Stimulated activated CD8-positive, alpha-beta memory T cell treated with anti-CD3 and anti-CD28 coated beads, Interleukin-15, amount 100 ng/mL, for 1 hour (primary cell): Measurements from ENCODE around the gene OR51I1.

Experiments
- DNase-seq: peaks from one replicate; pipeline ENCODE4 v3.0.0-alpha.2; 2020; ENCODE audit warnings: low read depth

Gene OR51I1, protein sequence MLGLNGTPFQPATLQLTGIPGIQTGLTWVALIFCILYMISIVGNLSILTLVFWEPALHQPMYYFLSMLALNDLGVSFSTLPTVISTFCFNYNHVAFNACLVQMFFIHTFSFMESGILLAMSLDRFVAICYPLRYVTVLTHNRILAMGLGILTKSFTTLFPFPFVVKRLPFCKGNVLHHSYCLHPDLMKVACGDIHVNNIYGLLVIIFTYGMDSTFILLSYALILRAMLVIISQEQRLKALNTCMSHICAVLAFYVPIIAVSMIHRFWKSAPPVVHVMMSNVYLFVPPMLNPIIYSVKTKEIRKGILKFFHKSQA

DNA sequence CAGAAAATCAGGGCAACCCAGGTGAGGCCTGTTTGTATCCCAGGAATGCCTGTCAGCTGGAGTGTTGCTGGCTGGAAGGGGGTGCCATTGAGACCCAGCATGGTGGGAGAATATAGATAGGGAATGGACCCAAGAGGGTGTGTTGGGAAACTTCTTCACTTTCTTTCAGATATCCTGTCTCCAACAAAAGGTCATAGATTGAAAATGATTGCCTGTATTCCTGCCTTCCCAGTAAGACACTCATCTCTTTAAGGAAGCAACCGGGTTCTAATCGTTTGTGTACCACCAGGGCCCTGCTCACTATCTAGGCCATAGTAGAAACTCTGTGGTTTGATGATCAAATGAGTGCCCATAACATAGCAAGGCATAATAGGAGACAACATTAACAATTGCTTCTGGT lies at the start of gene OR51I1:
Gene OR51I1, minus strand, starts transcription at position 101 of the 400 bp plus-strand sequence. Its CDS starts 0 bp downstream, at position 101.
- DNase-seq = no peak

DNA sequence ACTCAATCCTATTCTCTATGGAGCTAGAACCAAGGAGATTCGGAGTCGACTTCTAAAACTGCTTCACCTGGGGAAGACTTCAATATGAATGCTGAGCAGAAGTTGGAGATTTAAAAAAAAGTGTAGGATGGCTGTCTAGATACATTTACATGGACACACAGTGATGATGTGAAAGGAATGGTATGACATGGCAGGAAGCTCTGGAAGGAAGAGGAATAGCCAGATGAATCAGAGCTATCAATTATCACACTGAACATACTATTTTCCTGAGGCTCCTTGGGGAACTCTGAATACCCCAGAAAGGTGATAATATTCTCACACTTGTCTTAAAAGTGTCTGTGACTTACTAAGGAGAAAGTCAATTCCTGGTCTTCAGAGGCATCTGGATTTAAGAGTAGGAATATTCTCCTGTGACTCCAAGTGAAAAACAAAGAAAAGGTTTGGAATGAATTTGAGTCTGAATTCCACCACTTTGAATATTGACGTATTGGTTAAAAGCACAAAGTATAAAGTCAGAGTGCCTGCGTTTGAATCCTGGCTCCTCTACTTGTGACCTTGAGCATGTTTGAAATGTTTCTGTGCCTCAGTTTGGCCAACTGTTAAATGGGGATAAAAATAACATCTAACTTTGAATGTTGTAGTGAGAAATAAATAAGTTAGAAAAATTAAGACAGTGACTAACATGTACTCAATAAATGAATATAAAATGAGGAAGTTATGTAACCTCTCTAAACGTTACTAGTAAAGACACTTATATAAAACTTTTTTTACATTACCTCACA lies 48.5 kb upstream of the OR51I1 start:
- no peak for DNase-seq

DNA sequence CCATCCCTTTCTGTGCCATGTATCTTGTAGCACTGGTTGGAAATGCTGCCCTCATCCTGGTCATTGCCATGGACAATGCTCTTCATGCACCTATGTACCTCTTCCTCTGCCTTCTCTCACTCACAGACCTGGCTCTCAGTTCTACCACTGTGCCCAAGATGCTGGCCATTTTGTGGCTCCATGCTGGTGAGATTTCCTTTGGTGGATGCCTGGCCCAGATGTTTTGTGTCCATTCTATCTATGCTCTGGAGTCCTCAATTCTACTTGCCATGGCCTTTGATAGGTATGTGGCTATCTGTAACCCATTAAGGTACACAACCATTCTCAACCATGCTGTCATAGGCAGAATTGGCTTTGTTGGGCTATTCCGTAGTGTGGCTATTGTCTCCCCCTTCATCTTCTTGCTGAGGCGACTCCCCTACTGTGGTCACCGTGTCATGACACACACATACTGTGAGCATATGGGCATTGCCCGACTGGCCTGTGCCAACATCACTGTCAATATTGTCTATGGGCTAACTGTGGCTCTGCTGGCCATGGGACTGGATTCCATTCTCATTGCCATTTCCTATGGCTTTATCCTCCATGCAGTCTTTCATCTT lies 47.6 kb upstream of the OR51I1 start:
- no peak for DNase-seq

DNA sequence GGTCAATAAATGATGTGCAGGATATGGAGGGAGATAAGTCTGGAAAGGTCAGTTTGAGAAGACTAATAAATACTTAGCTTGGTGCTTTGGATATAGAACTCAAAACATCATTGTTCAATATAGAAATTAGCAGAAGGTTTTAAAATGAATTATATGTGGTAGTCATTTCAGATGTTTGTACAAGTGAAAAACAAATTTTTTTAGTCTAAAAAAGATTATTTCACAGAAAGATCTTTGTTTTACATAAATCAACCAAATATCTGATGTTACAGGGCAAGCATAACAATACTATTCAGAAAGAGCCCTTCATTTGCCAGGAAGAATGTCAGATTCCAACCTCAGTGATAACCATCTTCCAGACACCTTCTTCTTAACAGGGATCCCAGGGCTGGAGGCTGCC lies 47.1 kb upstream of the OR51I1 start, which contains the start of gene OR52D1:
Gene OR52D1, plus strand, starts transcription at position 301 of the 400 bp plus-strand sequence. Its CDS starts 22 bp downstream, at position 323.
- DNase-seq = no peak

DNA sequence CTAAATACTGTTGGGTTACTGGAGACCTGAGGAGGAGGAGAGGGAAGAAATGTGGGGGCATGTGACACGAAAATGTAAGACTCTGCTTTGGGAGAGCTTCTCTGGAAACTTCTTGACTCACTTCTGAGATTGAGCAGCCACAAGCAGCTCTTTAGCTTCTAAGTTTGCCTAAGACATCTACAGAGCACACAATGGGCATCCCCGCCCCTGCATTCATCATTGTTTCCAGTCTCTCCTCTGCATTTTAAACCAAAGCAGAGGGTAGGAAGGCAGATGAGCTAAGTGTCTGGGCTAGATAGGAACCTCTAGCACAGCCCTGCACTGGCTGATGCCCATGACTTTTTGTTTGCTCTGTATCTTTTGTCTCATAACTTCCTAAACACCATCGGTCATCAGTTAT lies 45.1 kb upstream of the OR51I1 start:
- no peak for DNase-seq

DNA sequence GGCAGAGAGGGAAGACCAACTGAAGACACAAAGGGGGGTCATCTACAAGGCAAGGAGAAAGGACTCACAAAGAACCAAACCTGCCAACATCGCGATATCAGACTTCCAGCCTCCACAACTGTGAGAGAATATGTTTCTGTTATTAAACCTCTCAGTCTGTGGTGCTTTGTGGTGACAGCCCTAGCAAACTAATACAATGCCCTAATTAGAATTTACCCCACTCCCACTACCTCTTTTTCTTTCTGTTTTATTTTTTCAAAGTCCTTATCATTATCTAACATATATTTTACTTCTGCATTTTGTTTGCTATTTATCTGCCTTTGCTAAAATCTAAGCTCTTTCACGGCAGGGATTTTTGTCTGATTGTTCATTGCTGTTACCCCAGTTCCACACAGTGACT lies 44.7 kb upstream of the OR51I1 start:
- no peak for DNase-seq

DNA sequence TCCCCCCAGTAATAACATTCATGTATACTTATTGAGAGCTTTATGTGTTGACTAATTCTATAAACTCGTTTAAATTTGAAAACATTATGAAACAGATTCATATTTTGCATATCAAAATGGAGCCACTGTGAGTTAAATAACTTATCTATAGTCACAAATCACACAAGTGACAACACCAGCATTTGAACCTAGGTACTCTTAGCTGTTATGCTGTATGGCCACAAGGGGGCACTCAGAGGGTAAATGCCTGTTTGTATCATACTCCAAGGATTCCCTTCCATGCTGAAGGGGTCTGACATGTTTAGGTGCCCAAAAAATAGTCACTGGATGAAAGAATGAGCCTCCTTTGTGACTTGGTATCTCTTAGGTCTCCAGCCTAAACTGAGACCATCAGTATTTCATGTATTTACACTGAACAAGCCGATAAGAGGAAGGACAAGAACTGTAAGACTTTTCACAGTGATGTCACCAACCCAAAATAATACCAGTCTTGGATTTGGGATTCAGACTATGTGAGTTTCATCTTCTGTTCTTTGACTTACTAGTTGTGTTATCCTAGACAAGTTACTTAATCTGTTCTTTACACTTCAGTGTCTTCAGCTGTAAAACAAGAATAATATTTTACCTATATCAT lies 35.0 kb upstream of the OR51I1 start:
- DNase-seq = peak; percentile 4

DNA sequence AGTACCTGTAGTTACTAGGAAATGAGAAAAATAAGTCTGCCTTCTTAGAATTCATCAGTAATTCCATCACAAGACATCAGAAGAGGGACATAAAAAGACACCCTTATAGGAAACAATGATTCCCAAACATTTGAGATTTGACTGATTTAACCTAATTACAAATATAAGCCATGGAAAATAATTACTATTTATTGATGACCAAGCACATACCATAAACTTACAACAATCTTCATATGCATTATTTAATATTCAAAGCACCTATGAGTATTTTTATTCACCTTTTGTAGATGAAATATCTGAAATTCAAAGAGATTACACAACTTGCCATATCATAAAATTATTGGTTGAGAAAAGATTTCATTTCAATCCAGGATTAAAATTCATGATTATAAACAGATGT lies 32.6 kb upstream of the OR51I1 start:
- DNase-seq = no peak

DNA sequence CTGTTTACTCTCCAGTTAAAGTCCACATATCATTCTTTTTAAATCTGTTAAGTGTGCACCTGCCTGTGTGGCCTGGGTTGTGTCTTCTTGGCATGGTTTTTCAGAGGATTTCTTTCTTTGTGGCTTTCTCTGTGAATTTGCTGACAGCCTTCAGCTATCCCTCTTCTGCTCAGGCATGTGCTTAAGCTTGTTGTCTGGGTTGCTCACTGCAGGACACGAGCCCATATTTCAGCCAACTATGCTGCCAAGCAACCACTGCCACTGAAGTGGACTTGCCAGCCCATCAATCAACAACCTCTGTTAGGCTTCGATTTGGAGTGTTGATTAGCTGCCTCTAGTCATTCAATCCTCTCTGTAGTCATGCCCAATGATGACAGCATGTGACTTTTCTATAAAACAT lies 26.2 kb upstream of the OR51I1 start:
- no peak for DNase-seq

DNA sequence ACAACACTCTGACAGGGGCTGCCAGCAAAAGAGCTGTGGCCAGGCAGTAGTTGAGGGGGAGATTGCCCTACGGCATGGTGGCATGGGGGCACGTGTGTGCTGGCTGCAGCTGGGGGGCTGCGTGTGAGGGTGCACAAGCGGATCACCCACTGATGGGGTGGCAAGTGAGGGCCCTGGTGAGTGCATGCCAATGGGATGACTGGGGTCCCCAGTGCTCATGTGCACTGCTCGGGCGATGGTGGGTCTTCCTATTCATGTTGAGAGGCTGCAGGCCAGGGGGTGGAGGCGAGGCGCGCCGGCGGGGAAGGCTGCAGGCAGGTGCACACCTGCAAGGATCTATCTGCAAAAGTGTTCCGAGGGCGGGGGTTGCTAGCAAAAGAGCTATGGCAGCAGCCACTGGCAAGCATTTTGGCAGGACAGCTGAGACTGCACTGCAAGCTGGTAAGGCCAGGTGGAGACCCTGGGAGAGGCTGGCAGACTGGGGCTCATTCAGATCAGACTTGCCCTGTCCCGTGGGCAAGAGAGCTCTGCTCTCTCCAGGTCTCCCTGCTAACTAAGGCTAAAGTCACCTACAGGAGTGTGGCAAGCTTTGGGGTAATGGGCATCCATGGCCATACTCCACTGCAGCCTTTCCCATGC lies 19.8 kb upstream of the OR51I1 start:
- no peak for DNase-seq

DNA sequence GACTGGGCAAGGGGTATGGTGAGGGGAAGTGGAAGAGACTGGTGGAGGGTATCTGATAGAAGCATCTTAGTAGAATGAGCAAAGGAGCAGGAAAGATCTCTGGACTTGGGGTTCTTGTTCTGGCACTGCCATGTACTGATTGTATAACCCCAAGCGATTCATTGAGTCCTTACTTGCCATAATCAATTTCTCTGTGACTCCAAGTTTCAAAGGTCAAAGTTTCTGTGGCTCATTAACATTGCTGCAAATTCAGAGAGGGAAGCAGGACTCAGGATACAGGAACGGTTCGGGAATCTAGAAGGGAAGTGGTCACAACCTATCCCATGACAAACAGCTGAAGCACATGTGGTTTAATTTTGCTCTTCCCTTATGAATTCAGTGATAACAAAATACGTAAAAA lies 8.1 kb upstream of the OR51I1 start:
- DNase-seq = no peak

DNA sequence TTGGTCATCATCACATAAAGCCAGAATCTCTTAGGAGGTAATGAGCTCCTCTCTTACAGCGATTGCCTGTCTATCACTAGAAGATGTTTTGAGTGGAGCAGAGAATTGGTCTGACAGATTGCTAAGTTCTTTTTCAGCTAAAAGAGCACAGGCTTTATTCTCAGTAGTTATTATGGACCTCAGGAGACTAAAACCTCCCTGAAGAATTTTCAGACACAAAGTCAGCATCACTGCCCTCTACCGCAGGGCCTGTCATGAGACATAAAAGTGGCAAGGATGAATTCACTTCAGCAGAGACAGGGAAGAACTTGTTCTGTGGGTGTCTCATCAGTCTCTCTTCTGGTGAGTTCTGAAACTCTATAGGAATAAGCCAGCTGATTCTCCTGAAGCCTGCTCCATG lies 7.7 kb upstream of the OR51I1 start, which contains the start of gene OR51I2:
Gene OR51I2, plus strand, starts transcription at position 301 of the 400 bp plus-strand sequence. CDS start 4,166 bp downstream, outside the sequence.
- no peak for DNase-seq

DNA sequence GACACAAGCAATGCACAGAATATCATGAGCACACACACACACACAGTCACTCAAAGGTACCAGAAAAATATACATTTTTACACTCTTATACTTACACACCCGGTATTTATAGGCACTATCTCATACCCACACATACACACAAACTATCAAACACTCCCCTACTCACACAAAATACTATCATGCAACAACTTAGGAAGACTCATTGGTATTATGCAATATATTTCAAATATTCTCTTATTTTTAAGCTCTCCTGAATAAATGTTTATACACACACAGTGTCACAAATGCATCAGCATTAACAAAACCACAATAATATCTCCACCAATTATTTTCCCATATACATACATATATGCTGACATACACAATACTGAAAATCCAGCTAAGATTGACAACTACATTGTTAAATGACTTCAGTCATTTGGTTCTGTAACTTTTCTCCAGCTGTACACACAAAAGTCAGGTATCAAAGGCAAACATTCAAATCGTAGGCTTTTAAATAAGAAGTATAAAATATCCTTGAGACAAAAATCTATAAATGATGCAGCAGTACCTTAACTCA lies 2.6 kb upstream of the OR51I1 start:
- no peak for DNase-seq

DNA sequence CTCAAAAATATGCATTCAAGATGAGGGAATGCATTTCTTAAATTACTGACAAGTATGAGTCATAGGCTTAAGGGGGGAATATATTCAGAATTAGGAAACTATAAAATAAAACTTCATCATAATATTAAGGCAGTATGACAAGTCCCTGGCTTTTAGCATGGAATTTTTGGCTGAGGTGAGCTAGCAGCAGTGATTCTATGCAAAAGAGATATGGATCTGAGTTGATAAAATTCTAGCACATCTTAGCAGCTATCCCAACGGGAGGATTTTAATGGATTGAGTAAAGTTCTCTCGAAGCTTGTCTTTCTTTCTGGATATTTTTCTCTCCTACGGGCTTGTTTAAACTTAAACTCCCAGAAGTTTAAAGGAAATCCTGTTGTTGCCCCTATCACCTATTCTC lies 18.2 kb downstream of the OR51I1 start:
- DNase-seq = no peak

DNA sequence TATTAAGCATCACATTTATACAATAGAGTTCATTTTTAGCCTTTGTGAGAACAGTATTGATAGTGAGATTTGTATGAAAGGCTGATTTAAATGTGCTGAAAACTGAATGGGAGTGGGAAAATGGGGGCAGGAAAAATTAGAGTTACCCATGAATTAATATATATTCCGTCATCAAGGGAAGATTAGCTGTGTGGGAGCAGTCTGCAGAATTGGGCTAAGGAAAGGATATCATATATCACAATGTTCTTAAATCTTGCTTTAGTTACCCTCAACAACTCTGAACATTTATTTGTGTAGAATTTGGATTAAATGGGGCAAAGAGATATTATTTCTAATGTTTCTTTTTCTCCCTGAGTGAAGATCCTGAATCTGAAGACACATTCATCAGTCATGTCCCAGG lies 19.5 kb downstream of the OR51I1 start, which contains the start of gene OR51Q1:
Gene OR51Q1, plus strand, starts transcription at position 301 of the 400 bp plus-strand sequence. Its CDS starts 90 bp downstream, at position 391.
- no peak for DNase-seq

DNA sequence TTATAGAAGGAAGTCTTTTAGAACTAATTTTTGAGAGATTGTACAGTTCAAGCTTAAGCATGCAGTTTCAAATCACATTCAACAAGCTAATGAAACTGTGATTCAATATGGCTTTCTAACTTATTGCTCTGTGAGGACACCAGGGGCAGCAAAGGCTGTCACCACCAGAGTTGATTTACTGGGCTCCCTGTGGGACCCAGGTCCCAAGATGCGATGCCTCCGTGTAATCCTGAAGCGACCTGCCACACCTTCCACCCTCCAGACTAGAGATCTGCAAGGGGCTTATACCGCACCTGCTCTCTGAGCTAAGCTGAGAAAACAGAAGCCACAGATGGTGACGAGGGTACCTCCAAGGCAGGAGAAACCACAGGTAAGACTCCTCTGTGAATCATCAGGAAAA lies 20.3 kb downstream of the OR51I1 start:
- DNase-seq = no peak

DNA sequence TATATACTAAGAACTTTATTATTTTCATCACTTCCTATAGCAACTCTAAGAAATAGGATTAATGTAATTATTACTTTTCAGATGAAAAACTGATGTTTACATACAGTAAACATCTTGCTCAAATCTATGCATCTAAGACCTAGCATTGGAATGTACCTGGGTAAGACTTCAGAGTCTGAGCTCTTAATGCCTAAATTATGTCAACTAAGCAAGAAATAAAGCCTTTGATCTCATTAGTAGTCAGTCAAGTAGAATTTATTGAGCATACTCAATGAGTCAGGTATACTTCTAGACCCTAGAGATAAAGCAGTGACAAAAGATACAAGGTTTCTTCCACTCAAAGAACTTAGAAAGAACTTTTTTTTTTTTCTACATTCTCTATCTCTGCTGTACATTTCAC lies 36.1 kb downstream of the OR51I1 start:
- no peak for DNase-seq

DNA sequence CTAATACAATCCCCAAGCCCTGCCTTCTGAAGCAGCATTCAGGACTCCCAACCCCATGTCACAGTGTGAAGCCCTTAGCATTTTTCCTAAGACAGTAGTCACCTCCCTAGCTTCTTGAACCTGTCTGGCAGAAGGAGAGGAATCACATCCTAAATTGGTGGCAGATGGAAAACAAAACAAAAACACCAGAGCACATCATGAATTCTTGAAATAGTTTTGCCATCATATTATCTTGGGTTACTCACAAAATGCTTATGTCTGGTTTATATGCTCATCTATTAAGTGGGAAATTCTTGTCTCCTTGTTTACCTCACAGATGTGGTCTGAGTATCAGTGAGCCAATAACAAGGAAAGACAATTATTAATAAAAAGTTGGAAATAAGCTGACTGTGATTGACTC lies 42.4 kb downstream of the OR51I1 start:
- DNase-seq = no peak

DNA sequence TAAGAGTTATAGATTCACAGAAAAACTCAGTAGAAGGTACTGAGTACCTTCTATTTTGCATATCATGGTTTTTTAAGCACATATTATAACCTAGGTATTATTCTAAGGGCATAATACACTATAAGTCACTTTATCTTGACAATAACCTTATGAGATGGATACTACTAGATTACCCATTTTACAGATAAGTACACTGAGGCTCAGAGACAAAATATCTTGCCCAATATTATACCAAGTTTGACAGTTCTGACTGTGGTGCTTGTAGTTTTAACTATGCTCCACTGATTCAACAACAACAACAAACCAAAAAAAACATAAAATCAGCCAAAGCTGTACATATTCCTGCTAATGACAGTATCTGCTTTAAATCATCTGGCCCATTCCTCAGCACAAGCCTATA lies 47.2 kb downstream of the OR51I1 start:
- no peak for DNase-seq
